HepG2 (cell line): ENCODE data around the gene NUDT22. TPM values are rescaled to one million over a fixed set of nuclear protein-coding genes. Genes with fewer than 3 reads are reported as not detected.

Experiments used
- HIVEP1 ChIP-seq: sonication (generic); formaldehyde crosslinking; IDR thresholded peaks from 2 replicates; pipeline ENCODE4 v1.4.0; 2020; ENCODE audit warnings: mild to moderate bottlenecking, missing genetic modification reagents
- SMARCC2 ChIP-seq: fragments of 450-650 bp; IDR thresholded peaks from 2 replicates; pipeline ENCODE4 v1.6.1; 2017; ENCODE audit warnings: antibody characterized with exemption, mild to moderate bottlenecking
- SP5 ChIP-seq: IDR thresholded peaks from 2 replicates; pipeline ENCODE4 v1.6.1; 2016; ENCODE audit warnings: low read depth, borderline replicate concordance
- TFAP4 ChIP-seq: sonication (generic); IDR thresholded peaks from 2 replicates; pipeline ENCODE4 v1.6.1; 2016; ENCODE audit warnings: low read depth, borderline replicate concordance
- TRIM24 ChIP-seq: sonication (generic); formaldehyde crosslinking; IDR thresholded peaks from 2 replicates; pipeline ENCODE4 v1.8.0; 2022; ENCODE audit warnings: mild to moderate bottlenecking, missing genetic modification reagents
- ZNF687 ChIP-seq: sonication (generic); formaldehyde crosslinking; IDR thresholded peaks from 2 replicates; pipeline ENCODE4 v1.5.1; 2020; ENCODE audit warnings: mild to moderate bottlenecking, missing genetic modification reagents, moderate library complexity
- ZNF747 ChIP-seq: sonication (generic); formaldehyde crosslinking; IDR thresholded peaks from 2 replicates; pipeline ENCODE4 v1.8.1; 2023; ENCODE audit warnings: missing genetic modification reagents, mild to moderate bottlenecking, borderline replicate concordance
- ZNF816 ChIP-seq: sonication (generic); formaldehyde crosslinking; IDR thresholded peaks from 2 replicates; pipeline ENCODE4 v1.8.0; 2022; ENCODE audit warnings: missing genetic modification reagents, mild to moderate bottlenecking, borderline replicate concordance
- polyA plus RNA-seq, 8 experiments: library from polyadenylated mRNA; depleted of rRNA in 3 of 8; stranded (reverse) in 7 of 8; unstranded in 1 of 8; fragments of >200 nt; fragmentation: Illumina TruSeq in 4 of 8; extraction: Trizol in 4 of 8; gene quantifications; 2 replicates each; pipeline versions ENCODE4 v1.2.1 to v1.2.3, GENCODE V29; 2011 to 2016; ENCODE audit warnings: low read depth in 4 of 8, missing spikeins in 1 of 8, mixed read lengths in 1 of 8; ENCODE audit not compliant: insufficient read depth in 1 of 8
- total RNA-seq, 5 experiments: library from RNA; depleted of rRNA; stranded (reverse); fragments of >200 nt; fragmentation: Illumina TruSeq; extraction: Trizol; gene quantifications; 2 replicates each; pipeline ENCODE4 v1.2.3, GENCODE V29; 2016; ENCODE audit warnings: low read depth in 1 of 5
- TF ChIP-seq, protein P1 (sequence below): sonication (generic); formaldehyde crosslinking; IDR thresholded peaks from 2 replicates; pipeline ENCODE4 v1.4.0; 2020; ENCODE audit warnings: missing genetic modification reagents
- TF ChIP-seq, protein P2 (sequence below): sonication (generic); formaldehyde crosslinking; IDR thresholded peaks from 2 replicates; pipeline ENCODE4 v1.8.0; 2023; ENCODE audit warnings: mild to moderate bottlenecking, missing genetic modification reagents
- TF ChIP-seq, protein P3 (sequence below): sonication (generic); formaldehyde crosslinking; IDR thresholded peaks from 2 replicates; pipeline ENCODE4 v1.8.0; 2022; ENCODE audit warnings: low read depth, missing genetic modification reagents

Gene NUDT22
- total and polyA plus RNA-seq, 2 of the 13 experiments (the other 11 are each of a cell fraction or from before 2014, with no cell fraction given), result 33.5 to 39.8 TPM

- TF ChIP-seq, protein P1, sequence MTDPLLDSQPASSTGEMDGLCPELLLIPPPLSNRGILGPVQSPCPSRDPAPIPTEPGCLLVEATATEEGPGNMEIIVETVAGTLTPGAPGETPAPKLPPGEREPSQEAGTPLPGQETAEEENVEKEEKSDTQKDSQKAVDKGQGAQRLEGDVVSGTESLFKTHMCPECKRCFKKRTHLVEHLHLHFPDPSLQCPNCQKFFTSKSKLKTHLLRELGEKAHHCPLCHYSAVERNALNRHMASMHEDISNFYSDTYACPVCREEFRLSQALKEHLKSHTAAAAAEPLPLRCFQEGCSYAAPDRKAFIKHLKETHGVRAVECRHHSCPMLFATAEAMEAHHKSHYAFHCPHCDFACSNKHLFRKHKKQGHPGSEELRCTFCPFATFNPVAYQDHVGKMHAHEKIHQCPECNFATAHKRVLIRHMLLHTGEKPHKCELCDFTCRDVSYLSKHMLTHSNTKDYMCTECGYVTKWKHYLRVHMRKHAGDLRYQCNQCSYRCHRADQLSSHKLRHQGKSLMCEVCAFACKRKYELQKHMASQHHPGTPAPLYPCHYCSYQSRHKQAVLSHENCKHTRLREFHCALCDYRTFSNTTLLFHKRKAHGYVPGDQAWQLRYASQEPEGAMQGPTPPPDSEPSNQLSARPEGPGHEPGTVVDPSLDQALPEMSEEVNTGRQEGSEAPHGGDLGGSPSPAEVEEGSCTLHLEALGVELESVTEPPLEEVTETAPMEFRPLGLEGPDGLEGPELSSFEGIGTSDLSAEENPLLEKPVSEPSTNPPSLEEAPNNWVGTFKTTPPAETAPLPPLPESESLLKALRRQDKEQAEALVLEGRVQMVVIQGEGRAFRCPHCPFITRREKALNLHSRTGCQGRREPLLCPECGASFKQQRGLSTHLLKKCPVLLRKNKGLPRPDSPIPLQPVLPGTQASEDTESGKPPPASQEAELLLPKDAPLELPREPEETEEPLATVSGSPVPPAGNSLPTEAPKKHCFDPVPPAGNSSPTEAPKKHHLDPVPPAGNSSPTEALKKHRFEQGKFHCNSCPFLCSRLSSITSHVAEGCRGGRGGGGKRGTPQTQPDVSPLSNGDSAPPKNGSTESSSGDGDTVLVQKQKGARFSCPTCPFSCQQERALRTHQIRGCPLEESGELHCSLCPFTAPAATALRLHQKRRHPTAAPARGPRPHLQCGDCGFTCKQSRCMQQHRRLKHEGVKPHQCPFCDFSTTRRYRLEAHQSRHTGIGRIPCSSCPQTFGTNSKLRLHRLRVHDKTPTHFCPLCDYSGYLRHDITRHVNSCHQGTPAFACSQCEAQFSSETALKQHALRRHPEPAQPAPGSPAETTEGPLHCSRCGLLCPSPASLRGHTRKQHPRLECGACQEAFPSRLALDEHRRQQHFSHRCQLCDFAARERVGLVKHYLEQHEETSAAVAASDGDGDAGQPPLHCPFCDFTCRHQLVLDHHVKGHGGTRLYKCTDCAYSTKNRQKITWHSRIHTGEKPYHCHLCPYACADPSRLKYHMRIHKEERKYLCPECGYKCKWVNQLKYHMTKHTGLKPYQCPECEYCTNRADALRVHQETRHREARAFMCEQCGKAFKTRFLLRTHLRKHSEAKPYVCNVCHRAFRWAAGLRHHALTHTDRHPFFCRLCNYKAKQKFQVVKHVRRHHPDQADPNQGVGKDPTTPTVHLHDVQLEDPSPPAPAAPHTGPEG (CRISPR knock-in tag), result peak; percentile 62; the same call in 1 of the 2 replicates
- TF ChIP-seq ZNF687 (CRISPR knock-in tag), result peak; percentile 69
- TF ChIP-seq, protein P2, sequence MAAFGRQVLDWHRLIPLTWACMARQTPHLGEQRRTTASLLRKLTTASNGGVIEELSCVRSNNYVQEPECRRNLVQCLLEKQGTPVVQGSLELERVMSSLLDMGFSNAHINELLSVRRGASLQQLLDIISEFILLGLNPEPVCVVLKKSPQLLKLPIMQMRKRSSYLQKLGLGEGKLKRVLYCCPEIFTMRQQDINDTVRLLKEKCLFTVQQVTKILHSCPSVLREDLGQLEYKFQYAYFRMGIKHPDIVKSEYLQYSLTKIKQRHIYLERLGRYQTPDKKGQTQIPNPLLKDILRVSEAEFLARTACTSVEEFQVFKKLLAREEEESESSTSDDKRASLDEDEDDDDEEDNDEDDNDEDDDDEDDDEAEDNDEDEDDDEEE (CRISPR knock-in tag), result peak; percentile 53; the same call in 1 of the 2 replicates
- TF ChIP-seq ZNF816 (CRISPR knock-in tag), result no peak
- TF ChIP-seq ZNF747 (CRISPR knock-in tag), result 0 out of 2 replicates have a peak, but pooled peaks have one; percentile 52
- TF ChIP-seq, protein P3, sequence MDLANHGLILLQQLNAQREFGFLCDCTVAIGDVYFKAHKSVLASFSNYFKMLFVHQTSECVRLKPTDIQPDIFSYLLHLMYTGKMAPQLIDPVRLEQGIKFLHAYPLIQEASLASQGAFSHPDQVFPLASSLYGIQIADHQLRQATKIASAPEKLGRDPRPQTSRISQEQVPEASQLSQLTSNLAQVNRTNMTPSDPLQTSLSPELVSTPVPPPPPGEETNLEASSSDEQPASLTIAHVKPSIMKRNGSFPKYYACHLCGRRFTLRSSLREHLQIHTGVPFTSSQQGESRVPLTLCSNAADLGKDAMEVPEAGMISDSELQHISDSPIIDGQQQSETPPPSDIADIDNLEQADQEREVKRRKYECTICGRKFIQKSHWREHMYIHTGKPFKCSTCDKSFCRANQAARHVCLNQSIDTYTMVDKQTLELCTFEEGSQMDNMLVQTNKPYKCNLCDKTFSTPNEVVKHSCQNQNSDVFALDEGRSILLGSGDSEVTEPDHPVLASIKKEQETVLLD (CRISPR knock-in tag), result peak; percentile 86
- TF ChIP-seq HIVEP1, result peak; percentile 45; the same call in 1 of the 2 replicates
- no peak for TF ChIP-seq SMARCC2
- TF ChIP-seq SP5 (CRISPR knock-in tag), result peak; percentile 88
- TF ChIP-seq TFAP4, result peak; percentile 13; the same call in 1 of the 2 replicates
- TF ChIP-seq TRIM24 (CRISPR knock-in tag), result no peak
These were observed 8.7 kb downstream of the NUDT22 start (continued) for GRCh38 chr11:64234647-64235379.
